SU-DHL-6 (cell line): ENCODE results near the gene SDCCAG8.

Source experiments
- H2AFZ ChIP-seq: fragments of 200-600 bp; sonication (generic); 2 replicates; pipeline ENCODE4 v1.6.1; 2014; ENCODE audit warnings: low read depth, mild to moderate bottlenecking, moderate library complexity, mixed read lengths, antibody characterized with exemption, low read length; ENCODE audit not compliant: severe bottlenecking
- H3F3A ChIP-seq: fragments of 200-600 bp; shearing (Covaris generic); 2 replicates; pipeline ENCODE4 v1.6.0; 2016; ENCODE audit warnings: antibody characterized with exemption, mild to moderate bottlenecking; ENCODE audit not compliant: insufficient read depth
- H3K27ac ChIP-seq: fragments of 200-600 bp; sonication (generic); 2 replicates; pipeline ENCODE4 v1.5.1; 2016; ENCODE audit warnings: low read depth, mild to moderate bottlenecking, low read length, moderate library complexity, mixed read lengths
- H3K27me3 ChIP-seq: fragments of 200-600 bp; sonication (generic), shearing (Covaris generic); 2 replicates; pipeline ENCODE4 v1.6.0; 2014; ENCODE audit warnings: mild to moderate bottlenecking, low read length
- H3K36me3 ChIP-seq: fragments of 200-600 bp; sonication (generic); 2 replicates; pipeline ENCODE4 v1.6.1; 2014; ENCODE audit warnings: mild to moderate bottlenecking, low read length, mixed read lengths
- H3K4me2 ChIP-seq: fragments of 300-600, 200-600 bp; shearing (Covaris generic), sonication (generic); 2 replicates; pipeline ENCODE4 v1.6.0; 2014; ENCODE audit warnings: low read length, low read depth, mild to moderate bottlenecking; ENCODE audit not compliant: poor library complexity, severe bottlenecking
- H3K4me3 ChIP-seq: fragments of 200-600 bp; sonication (generic); 2 replicates; pipeline ENCODE4 v1.5.1; 2014; ENCODE audit warnings: antibody characterized with exemption, low read length, mild to moderate bottlenecking, mixed read lengths; ENCODE audit not compliant: insufficient read depth, poor library complexity, severe bottlenecking
- H3K79me2 ChIP-seq: fragments of 200-600 bp; sonication (generic); 2 replicates; pipeline ENCODE4 v1.6.1; 2014; ENCODE audit warnings: mild to moderate bottlenecking, low read length, moderate library complexity; ENCODE audit not compliant: insufficient read depth
- H3K9ac ChIP-seq: fragments of 200-600 bp; sonication (generic); 2 replicates; pipeline ENCODE4 v1.7.0; 2014; ENCODE audit warnings: mild to moderate bottlenecking, low read length
- H3K9me2 ChIP-seq: fragments of 200-600 bp; sonication (generic); replicated peaks from 2 replicates; pipeline ENCODE4 v1.6.1; 2014; ENCODE audit warnings: low read length; ENCODE audit not compliant: insufficient read depth
- H3K9me3 ChIP-seq: fragments of 200-600 bp; sonication (generic); 2 replicates; pipeline ENCODE4 v1.6.1; 2014; ENCODE audit warnings: low read length, mixed read lengths; ENCODE audit not compliant: insufficient read depth
- H4K20me1 ChIP-seq: fragments of 200-600 bp; sonication (generic); 2 replicates; pipeline ENCODE4 v1.6.1; 2014; ENCODE audit warnings: low read depth, mild to moderate bottlenecking, antibody characterized with exemption, low read length, moderate library complexity, mixed read lengths
- CTCF ChIP-seq: fragments of 200-600 bp; sonication (generic); IDR thresholded peaks from one replicate; pipeline ENCODE4 v1.5.1; 2017; ENCODE audit warnings: antibody characterized with exemption, mild to moderate bottlenecking, low read length, moderate library complexity; ENCODE audit not compliant: insufficient read depth, poor library complexity, severe bottlenecking
- EZH2phosphoT487 ChIP-seq: fragments of 200-600 bp; sonication (generic), shearing (Covaris generic); conservative IDR thresholded peaks from 2 replicates; pipeline ENCODE4 v1.6.1; 2018; ENCODE audit warnings: mild to moderate bottlenecking, antibody characterized with exemption, low read length, moderate library complexity, mixed read lengths

Gene SDCCAG8

GRCh38 chr1:243388276-243388675 is 132.4 kb downstream of the SDCCAG8 start:
- no peak overlapping the region for H3K4me2 ChIP-seq
- H3K79me2 ChIP-seq = no peaks in the 10 kb centered on the region
- no peak overlapping the region for H3K9ac ChIP-seq
- no peaks in the 10 kb centered on the region for H3K9me3 ChIP-seq
- H3K36me3 ChIP-seq = no peaks in the 10 kb centered on the region
- H2AFZ ChIP-seq = no peak overlapping the region
- no peaks in the 10 kb centered on the region for H3K9me2 ChIP-seq
- H3F3A ChIP-seq = no peaks in the 10 kb centered on the region
- TF ChIP-seq CTCF (no peak), EZH2phosphoT487 (no peak)
- no peak overlapping the region for H3K4me3 ChIP-seq
- H4K20me1 ChIP-seq = no peaks in the 10 kb centered on the region
- H3K27ac ChIP-seq = no peak overlapping the region
- H3K27me3 ChIP-seq = no peaks in the 10 kb centered on the region

- Histone ChIP-seq H3K27ac (no peak overlapping the region), H3K79me2 (no peaks in the 10 kb centered on the region), H3K9ac (no peak overlapping the region), H4K20me1 (no peaks in the 10 kb centered on the region), H2AFZ (no peak overlapping the region), H3K9me2 (no peaks in the 10 kb centered on the region), H3K4me3 (no peak overlapping the region), H3F3A (no peaks in the 10 kb centered on the region), H3K4me2 (no peak overlapping the region), H3K9me3 (no peaks in the 10 kb centered on the region), H3K36me3 (no peaks in the 10 kb centered on the region), H3K27me3 (no peaks in the 10 kb centered on the region)
- TF ChIP-seq CTCF (no peak), EZH2phosphoT487 (no peak)
Observed at GRCh38 chr1:243390162-243390791, 134.4 kb downstream of the SDCCAG8 start.

GRCh38 chr1:243391355-243391754 is 135.5 kb downstream of the SDCCAG8 start:
- Histone ChIP-seq H3K79me2 (no peaks in the 10 kb centered on the region), H3K9me3 (no peaks in the 10 kb centered on the region), H3K27ac (no peak overlapping the region), H3K9ac (no peak overlapping the region), H4K20me1 (no peaks in the 10 kb centered on the region), H3K9me2 (no peaks in the 10 kb centered on the region), H3F3A (no peaks in the 10 kb centered on the region), H3K27me3 (no peaks in the 10 kb centered on the region), H3K4me2 (no peak overlapping the region), H3K4me3 (no peak overlapping the region), H3K36me3 (no peaks in the 10 kb centered on the region), H2AFZ (no peak overlapping the region)
- no peak for TF ChIP-seq CTCF
- TF ChIP-seq EZH2phosphoT487 = no peak
